Measurements from ENCODE around the gene CTNNBIP1.
A peak's percentile ranks its signal among the peaks of the same experiment; 100 is the strongest.

The CTNNBIP1 gene

GRCh38 chr1:9903801-9904527, 6.1 kb downstream of the CTNNBIP1 start:
- DNase-seq, result no peak

GRCh38 chr1:9902060-9902452, 8.0 kb downstream of the CTNNBIP1 start:
- no peak for DNase-seq

DNA sequence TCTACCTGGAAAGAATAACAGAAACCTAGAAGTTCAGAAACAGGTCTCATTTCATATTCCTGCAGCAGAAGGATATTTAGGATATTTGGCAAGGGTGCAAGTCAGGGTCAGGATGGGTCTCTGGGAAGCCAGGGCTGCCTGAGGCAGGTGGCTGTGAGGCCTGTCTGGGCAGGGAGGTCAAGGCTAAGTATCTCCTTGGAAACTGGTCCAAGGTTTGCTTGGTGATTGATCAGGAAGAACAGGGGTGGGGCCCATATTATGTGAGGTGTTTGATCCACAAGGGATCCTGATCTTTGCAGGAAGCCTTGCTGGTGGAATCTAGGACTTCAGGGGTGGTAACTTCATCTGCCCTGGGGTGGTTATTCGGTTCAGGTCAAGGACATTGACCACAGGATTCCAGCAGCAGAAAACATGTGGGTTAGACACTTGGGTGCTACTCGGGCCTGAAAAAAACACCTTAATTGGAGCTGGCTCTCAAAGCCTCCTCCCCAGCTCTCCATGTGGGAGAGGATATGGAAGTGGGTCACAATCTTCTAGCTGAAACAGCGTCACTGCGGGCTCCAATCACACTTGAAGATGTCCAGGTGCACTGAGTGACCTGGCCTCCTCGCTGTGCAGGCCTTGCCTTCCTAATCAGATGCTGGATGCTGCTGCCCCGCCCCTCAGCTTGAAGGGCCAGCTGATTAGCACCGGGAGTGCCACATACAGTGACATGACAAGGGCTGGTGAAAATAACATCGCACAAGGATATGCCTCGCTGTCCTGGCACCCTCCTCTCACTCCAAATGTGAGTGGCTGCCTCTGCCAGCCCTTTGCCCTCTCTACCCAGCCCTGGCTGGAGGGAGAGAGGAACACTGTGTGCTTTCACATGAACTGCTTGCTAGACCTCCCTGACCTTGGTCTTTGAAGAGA, 8.7 kb downstream of the CTNNBIP1 start:
- DNase-seq, result no peak

- no peak for DNase-seq
Measured at GRCh38 chr1:9900142-9901043, 9.7 kb downstream of the CTNNBIP1 start.

- no peak for DNase-seq
Measured at GRCh38 chr1:9894115-9894514, 16.0 kb downstream of the CTNNBIP1 start.

- DNase-seq, result peak; percentile 75
Measured at GRCh38 chr1:9892563-9893528, 17.2 kb downstream of the CTNNBIP1 start.

- DNase-seq, result peak; percentile 59
Measured at GRCh38 chr1:9891207-9891606, 18.9 kb downstream of the CTNNBIP1 start.

DNA sequence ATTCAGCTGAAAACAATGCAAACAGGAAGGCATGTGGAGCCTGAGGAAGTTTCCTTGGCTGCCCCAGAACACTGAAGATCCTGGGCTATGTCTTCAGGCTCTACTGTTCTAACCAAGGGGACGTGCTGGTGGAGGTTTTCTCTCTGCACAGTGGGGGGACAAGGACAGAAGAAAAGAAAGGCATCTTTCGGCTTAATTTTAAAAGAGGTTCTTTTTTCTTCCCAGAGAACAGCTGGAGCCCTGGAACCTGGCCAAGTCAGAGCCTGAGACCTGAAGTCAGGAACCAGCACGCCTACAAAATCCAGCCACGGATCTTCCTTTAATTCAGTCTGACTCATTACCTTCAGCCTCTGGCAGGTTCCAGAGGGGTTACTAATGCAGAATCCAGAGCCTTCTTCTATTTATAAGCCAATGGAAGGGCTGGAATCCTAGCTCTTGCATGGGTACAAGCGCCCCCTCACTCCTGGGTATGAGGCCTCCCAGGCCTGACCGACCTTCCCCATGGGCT, 19.8 kb downstream of the CTNNBIP1 start:
- peak; percentile 34 for DNase-seq

- DNase-seq, result no peak
Measured at GRCh38 chr1:9889411-9889810, 20.7 kb downstream of the CTNNBIP1 start.

DNA sequence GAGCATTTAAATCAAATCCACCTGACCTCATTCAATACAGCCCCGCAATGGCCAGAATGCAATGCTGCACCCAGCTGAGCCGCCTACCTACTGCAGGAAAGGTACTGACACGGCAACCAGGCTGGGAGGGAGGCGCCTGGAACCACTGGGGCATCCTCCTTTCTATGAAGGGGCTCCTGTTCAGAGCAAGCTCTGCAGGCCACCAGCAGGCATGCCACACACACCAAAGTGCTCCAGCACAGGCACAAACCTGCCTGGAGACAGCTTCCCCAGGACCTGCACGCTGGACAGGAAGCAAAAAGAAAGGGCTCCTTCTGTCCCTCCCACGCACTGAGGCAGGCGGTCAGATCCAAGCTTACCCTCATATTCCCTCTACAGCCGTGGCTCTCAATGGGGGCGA, 21.2 kb downstream of the CTNNBIP1 start:
- DNase-seq, result no peak

DNA sequence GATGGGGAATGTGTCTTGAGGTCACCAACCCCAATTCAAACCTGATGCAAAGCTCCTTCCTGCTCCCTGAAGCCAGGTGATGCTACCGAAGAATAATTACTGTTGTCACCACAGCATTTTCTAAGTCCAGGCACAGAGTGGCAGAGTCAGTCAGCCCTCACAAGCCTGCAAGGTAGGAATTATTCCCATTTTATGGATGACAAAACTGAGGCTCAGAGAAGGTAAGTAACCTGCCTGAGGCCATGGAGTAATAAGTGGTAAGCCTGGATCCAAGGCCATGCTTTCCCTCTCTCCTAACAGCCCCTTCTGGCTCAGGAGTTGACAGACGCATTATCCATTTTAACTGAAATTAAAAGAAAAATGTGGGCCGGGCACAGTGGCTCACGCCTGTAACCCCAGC, 23.0 kb downstream of the CTNNBIP1 start:
- no peak for DNase-seq

DNA sequence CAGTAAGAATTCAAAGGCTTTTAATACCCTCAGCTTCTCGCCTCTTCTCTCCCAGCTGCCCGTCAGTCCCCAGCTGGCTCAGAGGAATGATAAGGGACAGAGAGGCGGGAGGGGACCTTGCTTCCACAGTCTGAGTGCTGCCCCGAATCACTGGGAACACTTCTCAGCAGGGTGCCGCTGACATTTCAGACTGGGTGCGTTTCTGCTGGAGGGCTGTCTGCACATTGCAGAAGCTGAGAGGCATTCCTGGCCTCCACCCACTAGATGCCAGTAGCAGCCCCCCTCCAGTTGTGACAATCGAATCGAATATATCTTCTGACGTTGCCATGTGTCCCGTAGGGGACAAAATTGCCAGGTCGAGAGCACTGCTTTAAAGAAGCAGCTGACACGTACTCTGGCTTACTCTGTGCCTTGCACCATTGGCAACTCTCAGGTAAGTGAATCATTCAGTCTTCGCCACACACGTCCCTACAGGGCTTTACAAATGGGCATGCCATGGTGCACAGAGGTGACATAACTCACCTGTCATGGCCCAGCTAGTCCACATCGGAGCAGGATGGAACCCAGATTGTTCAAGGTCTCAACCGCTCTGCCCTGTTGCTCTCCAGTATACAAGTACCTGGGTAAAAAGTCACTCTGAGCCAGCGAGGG, 23.9 kb downstream of the CTNNBIP1 start:
- DNase-seq, result peak; percentile 62

- DNase-seq, result no peak
Measured at GRCh38 chr1:9884805-9885204, 25.3 kb downstream of the CTNNBIP1 start.

DNA sequence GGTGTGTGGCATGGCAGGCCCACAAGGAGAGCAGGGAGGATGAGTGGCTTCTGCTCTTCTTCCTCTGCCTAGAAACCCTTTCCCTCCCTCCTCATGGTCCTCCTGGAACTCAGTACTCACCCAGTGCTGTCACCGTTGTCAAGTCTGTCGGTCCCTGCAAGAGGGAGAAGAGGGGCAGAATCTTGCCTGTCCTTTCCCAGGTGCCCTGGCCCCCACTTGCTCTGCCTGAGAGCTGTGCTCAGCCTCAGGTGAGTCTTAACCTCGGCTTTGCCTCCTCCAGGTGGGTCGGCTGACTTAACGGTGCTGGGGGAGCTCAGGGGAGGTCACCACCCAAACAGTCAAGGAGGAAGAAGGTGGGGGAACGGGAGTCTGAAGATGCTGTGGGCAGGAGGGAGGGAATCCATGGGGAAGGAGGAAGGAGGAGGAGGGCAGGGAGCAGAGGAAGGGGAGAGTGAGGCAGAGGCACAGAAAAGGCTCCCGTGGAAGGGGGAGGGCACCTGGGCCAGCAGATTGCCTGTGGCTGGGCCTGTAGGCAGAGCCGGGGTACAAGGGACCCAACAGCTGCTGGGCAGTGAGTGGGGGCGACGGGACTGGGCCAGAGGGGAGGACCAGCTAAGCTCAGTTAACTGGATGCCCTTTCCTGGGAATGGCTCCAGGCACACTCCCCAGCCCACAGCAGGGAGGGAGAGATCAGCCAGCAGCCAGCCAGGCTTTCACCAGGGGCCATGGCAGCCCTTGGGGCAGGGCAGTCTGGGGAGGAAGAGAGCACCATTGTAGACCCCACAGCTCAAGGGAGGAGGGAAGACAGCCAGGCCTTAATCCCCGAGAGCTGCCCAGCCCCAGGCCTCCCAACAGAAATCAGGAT, 26.3 kb downstream of the CTNNBIP1 start:
- no peak for DNase-seq

DNA sequence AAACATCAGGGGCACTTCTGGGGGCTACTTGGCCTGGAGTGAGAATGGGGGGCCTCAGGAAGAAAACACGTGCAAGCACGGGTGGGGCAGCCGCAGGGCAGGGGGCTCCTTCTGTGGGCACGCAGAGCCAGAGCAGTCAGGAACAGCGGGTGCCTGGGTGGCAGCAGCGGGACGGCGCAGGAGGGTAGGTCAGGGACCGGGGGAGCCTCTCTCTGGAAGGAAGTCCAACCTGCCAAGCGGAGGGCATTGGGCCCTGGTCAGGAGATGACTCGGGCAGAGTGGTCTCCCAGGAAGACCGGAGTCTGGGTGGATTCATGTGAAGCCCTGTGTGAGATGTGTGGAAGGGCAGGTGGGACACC, 27.1 kb downstream of the CTNNBIP1 start:
- DNase-seq, result no peak

- DNase-seq, result no peak
Measured at GRCh38 chr1:9882296-9882944, 27.6 kb downstream of the CTNNBIP1 start.

DNA sequence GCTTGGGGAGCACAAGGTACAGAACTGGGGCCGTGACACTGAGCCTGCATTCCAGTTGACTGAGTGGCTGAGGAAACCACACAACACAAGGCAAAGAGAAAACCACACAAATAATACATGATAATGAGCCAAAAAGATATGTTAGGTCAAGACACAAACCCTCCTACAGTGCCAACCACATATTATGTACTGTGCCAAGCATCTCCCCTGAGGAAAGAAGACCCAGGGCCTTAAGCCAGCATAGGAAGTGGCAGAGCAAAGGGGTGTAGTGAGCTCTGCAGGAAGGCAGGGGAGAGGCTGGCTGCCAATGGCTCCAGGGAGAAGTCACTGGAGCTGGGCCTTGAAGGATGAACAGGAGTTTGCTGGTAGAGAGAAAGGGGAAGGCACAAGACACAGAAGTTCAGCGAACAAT, 28.2 kb downstream of the CTNNBIP1 start:
- no peak for DNase-seq

- no peak for DNase-seq
Measured at GRCh38 chr1:9878404-9878803, 31.7 kb downstream of the CTNNBIP1 start.

GRCh38 chr1:9877962-9878361, 32.1 kb downstream of the CTNNBIP1 start:
- DNase-seq, result no peak

- no peak for DNase-seq
Measured at GRCh38 chr1:9875636-9876000, 34.5 kb downstream of the CTNNBIP1 start.

All from retina (tissue), 1 donor.